ENCODE measurements around the gene DNM3. TPM values are rescaled to one million over a fixed set of nuclear protein-coding genes. Genes with fewer than 3 reads are reported as not detected.

Gene DNM3
- total RNA-seq, 1 donor from 2014 or later = 2.7 TPM

GRCh38 chr1:171899838-171900237 lies 58.5 kb downstream of the DNM3 start:
- H3K27me3 ChIP-seq (ENCODE audit: control insufficient read depth, insufficient read depth, low read length) = no peaks in the 10 kb centered on the region
- no peak for TF ChIP-seq CTCF (IDR thresholded peaks at IDR 0.05; ENCODE audit: insufficient read depth, low read length, poor library complexity, severe bottlenecking)
- H3K36me3 ChIP-seq (ENCODE audit: control insufficient read depth, insufficient read depth, low read length) = no peaks in the 10 kb centered on the region
- DNase-seq (ENCODE audit: low read depth) = no peak
- H3K4me3 ChIP-seq (ENCODE audit: low read depth, low read length) = no peak overlapping the region

DNA sequence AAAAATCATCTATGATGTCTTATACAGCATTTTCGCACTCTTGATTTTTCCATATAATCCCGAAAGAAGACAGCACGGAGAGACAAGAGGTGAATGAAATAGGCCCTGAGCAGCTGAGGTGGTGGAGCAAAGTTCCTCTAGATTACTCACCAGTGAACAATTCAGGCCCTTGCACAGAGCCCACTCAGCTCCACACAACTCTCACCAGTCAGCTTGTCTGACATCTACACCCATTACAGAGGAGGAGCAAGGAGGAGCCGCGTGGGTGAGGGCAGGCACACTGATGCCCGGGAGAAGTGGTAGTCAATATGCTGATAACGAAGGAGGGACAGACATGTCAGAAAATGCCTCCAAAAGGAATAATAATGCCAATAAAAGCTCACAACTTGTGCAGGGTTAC lies 59.9 kb downstream of the DNM3 start:
- H3K4me3 ChIP-seq (ENCODE audit: low read depth, low read length) = no peak overlapping the region
- TF ChIP-seq CTCF (IDR thresholded peaks at IDR 0.05; ENCODE audit: insufficient read depth, low read length, poor library complexity, severe bottlenecking) = no peak
- no peak for DNase-seq (ENCODE audit: low read depth)
- no peaks in the 10 kb centered on the region for H3K27me3 ChIP-seq (ENCODE audit: control insufficient read depth, insufficient read depth, low read length)
- no peaks in the 10 kb centered on the region for H3K36me3 ChIP-seq (ENCODE audit: control insufficient read depth, insufficient read depth, low read length)

- no peak for TF ChIP-seq CTCF (IDR thresholded peaks at IDR 0.05; ENCODE audit: insufficient read depth, low read length, poor library complexity, severe bottlenecking)
- no peaks in the 10 kb centered on the region for H3K36me3 ChIP-seq (ENCODE audit: control insufficient read depth, insufficient read depth, low read length)
- DNase-seq (ENCODE audit: low read depth) = no peak
- H3K4me3 ChIP-seq (ENCODE audit: low read depth, low read length) = no peak overlapping the region
- H3K27me3 ChIP-seq (ENCODE audit: control insufficient read depth, insufficient read depth, low read length) = no peaks in the 10 kb centered on the region
Measured at GRCh38 chr1:171902527-171902926, 61.2 kb downstream of the DNM3 start.

DNA sequence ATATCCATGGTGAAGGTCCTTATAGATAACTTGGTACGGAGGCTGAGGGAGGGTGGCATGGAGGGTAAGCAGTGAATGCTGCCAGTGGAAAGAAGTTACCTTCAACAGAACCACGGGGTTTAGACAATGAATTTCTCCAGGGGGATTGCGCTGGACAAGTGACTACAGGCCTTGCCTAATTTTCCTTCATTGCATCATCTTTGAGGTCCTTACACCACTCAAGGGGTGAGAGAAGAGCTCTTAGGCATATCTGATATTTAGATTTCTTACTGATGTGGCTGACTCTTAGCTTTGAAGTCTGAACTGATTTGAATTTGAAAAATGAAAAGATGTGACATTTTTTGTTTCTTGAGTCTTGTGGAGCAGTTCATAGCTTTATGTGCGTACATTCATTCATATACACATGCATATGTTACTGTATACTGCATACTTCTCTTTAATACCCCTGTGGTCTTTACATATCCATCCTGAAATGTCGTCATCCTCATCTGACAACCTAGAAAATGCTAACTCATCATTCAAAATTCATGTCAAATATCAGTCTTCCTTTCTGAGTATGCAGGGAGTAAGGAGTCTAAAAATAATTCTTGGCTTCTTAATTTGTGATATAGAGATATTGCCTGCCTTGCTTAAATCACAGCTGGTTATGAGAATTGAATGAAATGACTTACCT lies 63.6 kb downstream of the DNM3 start:
- no peak for TF ChIP-seq CTCF (IDR thresholded peaks at IDR 0.05; ENCODE audit: insufficient read depth, low read length, poor library complexity, severe bottlenecking)
- Histone ChIP-seq H3K27me3 (ENCODE audit: control insufficient read depth, insufficient read depth, low read length) (no peaks in the 10 kb centered on the region), H3K4me3 (ENCODE audit: low read depth, low read length) (no peak overlapping the region), H3K36me3 (ENCODE audit: control insufficient read depth, insufficient read depth, low read length) (no peaks in the 10 kb centered on the region)
- DNase-seq (ENCODE audit: low read depth) = no peak

DNA sequence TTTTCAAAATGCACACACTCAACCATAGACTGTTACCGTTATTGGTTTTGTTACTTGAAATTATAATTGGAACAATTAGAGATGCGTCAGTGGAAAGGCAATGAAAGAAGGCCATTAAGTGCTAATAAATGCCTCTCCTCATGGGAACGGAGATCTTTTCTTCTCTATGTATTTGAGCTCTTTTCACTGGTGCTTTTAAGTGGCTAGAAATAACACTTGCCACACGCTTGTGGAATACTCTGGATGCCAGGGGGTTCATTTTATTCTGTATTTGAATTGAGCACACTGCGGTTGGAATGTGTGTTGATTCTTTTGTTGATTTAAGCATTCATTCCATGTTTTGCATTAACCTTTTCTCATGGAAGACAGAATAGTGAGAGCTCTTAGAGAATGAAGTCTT lies 68.4 kb downstream of the DNM3 start:
- Histone ChIP-seq H3K36me3 (ENCODE audit: control insufficient read depth, insufficient read depth, low read length) (no peaks in the 10 kb centered on the region), H3K27me3 (ENCODE audit: control insufficient read depth, insufficient read depth, low read length) (no peaks in the 10 kb centered on the region), H3K4me3 (ENCODE audit: low read depth, low read length) (no peak overlapping the region)
- DNase-seq (ENCODE audit: low read depth) = no peak
- no peak for TF ChIP-seq CTCF (IDR thresholded peaks at IDR 0.05; ENCODE audit: insufficient read depth, low read length, poor library complexity, severe bottlenecking)

DNA sequence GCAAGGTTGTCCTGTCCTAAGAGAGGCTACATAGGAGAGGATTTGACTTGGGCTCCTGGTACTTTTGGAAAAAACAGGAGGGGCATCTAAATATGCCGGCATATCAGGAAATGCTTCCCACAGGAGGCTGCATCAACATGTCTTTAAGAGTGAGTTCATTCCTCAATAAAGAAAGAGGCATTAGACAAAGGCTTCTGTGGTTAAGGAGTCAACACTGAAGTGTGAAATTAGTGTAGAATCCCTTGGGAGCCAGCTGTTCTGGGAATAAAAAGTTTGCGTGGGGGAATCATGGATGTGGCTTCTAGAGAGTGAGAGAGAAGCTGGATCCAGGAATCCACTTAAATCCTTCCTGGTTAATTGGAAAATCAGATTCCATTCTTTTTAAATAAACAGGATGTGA lies 69.5 kb downstream of the DNM3 start:
- no peak overlapping the region for H3K4me3 ChIP-seq (ENCODE audit: low read depth, low read length)
- DNase-seq (ENCODE audit: low read depth) = no peak
- no peaks in the 10 kb centered on the region for H3K36me3 ChIP-seq (ENCODE audit: control insufficient read depth, insufficient read depth, low read length)
- H3K27me3 ChIP-seq (ENCODE audit: control insufficient read depth, insufficient read depth, low read length) = no peaks in the 10 kb centered on the region
- TF ChIP-seq CTCF (IDR thresholded peaks at IDR 0.05; ENCODE audit: insufficient read depth, low read length, poor library complexity, severe bottlenecking) = no peak
